Vagina (tissue), 2 donors: Measurements from ENCODE around the gene CDH6. TPM values are rescaled to one million over a fixed set of nuclear protein-coding genes. Genes with fewer than 3 reads are reported as not detected.

Source experiments
- DNase-seq, 2 donors: peaks; one replicate each; pipeline ENCODE4 v3.0.0-alpha.2; 2017; ENCODE audit errors: extremely low spot score in 2 of 2
- H3K27ac ChIP-seq: fragments of 200-600 bp; sonication (generic); one replicate; pipeline ENCODE4 v1.5.1; 2019
- H3K27me3 ChIP-seq: fragments of 200-600 bp; sonication (generic); one replicate; pipeline ENCODE4 v1.5.1; 2019
- H3K36me3 ChIP-seq, 2 donors: fragments of 200-600 bp; sonication (generic); one replicate each; pipeline ENCODE4 v1.5.1; 2017 to 2019
- H3K4me1 ChIP-seq: fragments of 200-600 bp; sonication (generic); one replicate; pipeline ENCODE4 v1.5.1; 2019
- H3K4me3 ChIP-seq, 2 donors: fragments of 200-600 bp; sonication (generic); 1 replicate in 1 of 2; 2 replicates in 1 of 2; pipeline ENCODE4 v1.5.1; 2016 to 2019
- H3K9me3 ChIP-seq: fragments of 200-600 bp; sonication (generic); one replicate; pipeline ENCODE4 v1.5.1; 2019
- POLR2A ChIP-seq, 2 donors: fragments of 450-650 bp; IDR thresholded peaks; one replicate each; pipeline ENCODE4 v1.6.1; 2017; ENCODE audit warnings: antibody characterized with exemption in 2 of 2, mild to moderate bottlenecking in 2 of 2, moderate library complexity in 2 of 2
- POLR2AphosphoS5 ChIP-seq, 2 donors: sonication (generic); formaldehyde crosslinking; IDR thresholded peaks; one replicate each; pipeline ENCODE4 v1.9.0; 2017; ENCODE audit warnings: antibody characterized with exemption in 2 of 2, mild to moderate bottlenecking in 2 of 2, low read depth in 1 of 2; ENCODE audit not compliant: insufficient read depth in 1 of 2
- intact Hi-C: fragments of 100-400 bp; cut with DNase I; formaldehyde crosslinking; loops from one replicate; pipeline ENCODE4 v1.15.1; 2023
- total RNA-seq: library from RNA; depleted of rRNA; stranded (reverse); fragments of >200 nt; gene quantifications from one replicate; pipeline ENCODE4 v1.2.3, GENCODE V29; 2016
- TF ChIP-seq, protein P1 (sequence below), 3 experiments: fragments of 450-650 bp in 2 of 3; fragments of 200-600 bp in 1 of 3; sonication (generic) in 1 of 3; IDR thresholded peaks; one replicate each; pipeline ENCODE4 v1.5.1; 2017 to 2019; ENCODE audit warnings: antibody characterized with exemption in 3 of 3, mild to moderate bottlenecking in 2 of 3, moderate library complexity in 2 of 3

Gene CDH6
- total RNA-seq, 1 donor from 2014 or later, result 5.2 TPM

DNA sequence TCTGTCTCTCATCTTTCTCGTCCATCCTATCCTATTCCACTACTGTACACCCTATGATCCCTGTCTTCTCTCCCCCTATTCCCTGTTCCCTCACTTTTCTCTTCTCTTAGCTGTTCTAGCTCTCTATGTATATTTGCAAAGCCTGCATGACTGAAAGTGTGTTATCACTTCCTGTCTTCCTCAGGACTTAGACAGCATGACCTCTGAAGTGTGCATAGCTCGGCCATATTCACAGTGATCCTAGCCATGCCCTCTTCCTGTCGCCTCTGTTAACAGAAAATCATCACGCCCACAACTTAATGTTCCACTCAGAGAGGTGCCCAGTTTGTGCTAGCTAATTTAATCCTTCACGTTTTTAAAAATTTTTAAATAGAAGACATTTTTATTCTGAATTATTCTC lies 35.8 kb upstream of the CDH6 start:
- no peak for DNase-seq
- intact Hi-C loops, result no loop called here
- Histone ChIP-seq H3K9me3 (no peaks in the 10 kb centered on the region), H3K4me1 (no peaks in the 10 kb centered on the region), H3K27me3 (no peaks in the 10 kb centered on the region), H3K36me3 (no peaks in the 10 kb centered on the region), H3K27ac (no peak overlapping the region), H3K4me3 (no peak overlapping the region)
- TF ChIP-seq, protein P1, sequence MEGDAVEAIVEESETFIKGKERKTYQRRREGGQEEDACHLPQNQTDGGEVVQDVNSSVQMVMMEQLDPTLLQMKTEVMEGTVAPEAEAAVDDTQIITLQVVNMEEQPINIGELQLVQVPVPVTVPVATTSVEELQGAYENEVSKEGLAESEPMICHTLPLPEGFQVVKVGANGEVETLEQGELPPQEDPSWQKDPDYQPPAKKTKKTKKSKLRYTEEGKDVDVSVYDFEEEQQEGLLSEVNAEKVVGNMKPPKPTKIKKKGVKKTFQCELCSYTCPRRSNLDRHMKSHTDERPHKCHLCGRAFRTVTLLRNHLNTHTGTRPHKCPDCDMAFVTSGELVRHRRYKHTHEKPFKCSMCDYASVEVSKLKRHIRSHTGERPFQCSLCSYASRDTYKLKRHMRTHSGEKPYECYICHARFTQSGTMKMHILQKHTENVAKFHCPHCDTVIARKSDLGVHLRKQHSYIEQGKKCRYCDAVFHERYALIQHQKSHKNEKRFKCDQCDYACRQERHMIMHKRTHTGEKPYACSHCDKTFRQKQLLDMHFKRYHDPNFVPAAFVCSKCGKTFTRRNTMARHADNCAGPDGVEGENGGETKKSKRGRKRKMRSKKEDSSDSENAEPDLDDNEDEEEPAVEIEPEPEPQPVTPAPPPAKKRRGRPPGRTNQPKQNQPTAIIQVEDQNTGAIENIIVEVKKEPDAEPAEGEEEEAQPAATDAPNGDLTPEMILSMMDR (IDR thresholded peaks at IDR 0.05), result no peak
- no peak for TF ChIP-seq POLR2A (IDR thresholded peaks at IDR 0.05)

DNA sequence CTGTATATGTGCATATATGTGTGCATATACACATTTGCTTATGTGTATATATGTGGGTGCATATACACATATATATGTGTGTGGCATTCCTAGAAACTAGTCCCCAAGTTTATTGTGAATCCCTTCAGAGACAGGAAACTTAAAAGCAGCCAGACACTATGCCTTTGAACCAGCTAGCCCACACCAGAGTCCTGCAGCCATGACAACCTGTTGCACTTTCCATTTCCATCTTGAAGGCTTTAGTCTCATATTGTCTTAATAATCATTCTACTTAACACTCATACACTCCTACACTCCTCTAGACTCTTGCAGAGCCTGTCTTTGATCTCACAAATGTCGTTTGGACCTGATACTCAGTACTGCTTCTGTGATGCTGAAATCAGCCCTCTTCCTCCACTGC lies 34.8 kb upstream of the CDH6 start:
- intact Hi-C loops, result no loop called here
- no peak for DNase-seq

DNA sequence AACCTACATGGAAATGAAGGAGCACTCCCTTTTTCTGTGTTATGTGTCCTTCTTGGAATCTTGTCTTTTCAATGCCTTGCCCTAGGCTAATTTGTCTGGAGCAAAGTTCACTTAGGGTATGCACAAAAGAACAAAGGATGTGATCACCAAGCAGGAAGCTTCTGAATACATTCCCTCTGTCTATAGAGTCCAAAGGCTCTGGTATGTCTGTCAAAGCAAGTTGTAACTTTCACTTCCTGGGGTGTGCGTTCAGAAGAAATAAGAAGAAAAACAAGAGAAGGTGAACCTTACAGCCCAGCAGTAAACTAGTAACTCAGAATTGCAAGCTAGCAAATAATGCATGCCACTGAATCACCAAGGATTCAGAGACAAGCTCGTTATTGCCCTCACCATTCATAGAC lies 31.7 kb upstream of the CDH6 start:
- Histone ChIP-seq H3K4me3 (no peak overlapping the region), H3K9me3 (no peaks in the 10 kb centered on the region), H3K27me3 (no peaks in the 10 kb centered on the region), H3K4me1 (no peaks in the 10 kb centered on the region), H3K27ac (no peak overlapping the region), H3K36me3 (no peaks in the 10 kb centered on the region)
- intact Hi-C loops, result no loop called here
- TF ChIP-seq POLR2A (IDR thresholded peaks at IDR 0.05) (no peak), POLR2AphosphoS5 (IDR thresholded peaks at IDR 0.05; ENCODE audit: insufficient read depth in 1 of 2, low read depth in 1 of 2) (no peak)
- TF ChIP-seq, protein P1 (IDR thresholded peaks at IDR 0.05), result no peak
- no peak for DNase-seq

More for the DNA sequence above, 34.8 kb upstream of the CDH6 start:
- no peaks in the 10 kb centered on the region for H3K27me3 ChIP-seq
- H3K27ac ChIP-seq, result no peak overlapping the region
- no peaks in the 10 kb centered on the region for H3K4me1 ChIP-seq
- H3K9me3 ChIP-seq, result no peaks in the 10 kb centered on the region
- TF ChIP-seq POLR2A (IDR thresholded peaks at IDR 0.05) (no peak), POLR2AphosphoS5 (IDR thresholded peaks at IDR 0.05; ENCODE audit: insufficient read depth in 1 of 2, low read depth in 1 of 2) (no peak)
- TF ChIP-seq, protein P1 (IDR thresholded peaks at IDR 0.05), result no peak
- H3K36me3 ChIP-seq, result no peaks in the 10 kb centered on the region
- H3K4me3 ChIP-seq, result no peak overlapping the region

DNA sequence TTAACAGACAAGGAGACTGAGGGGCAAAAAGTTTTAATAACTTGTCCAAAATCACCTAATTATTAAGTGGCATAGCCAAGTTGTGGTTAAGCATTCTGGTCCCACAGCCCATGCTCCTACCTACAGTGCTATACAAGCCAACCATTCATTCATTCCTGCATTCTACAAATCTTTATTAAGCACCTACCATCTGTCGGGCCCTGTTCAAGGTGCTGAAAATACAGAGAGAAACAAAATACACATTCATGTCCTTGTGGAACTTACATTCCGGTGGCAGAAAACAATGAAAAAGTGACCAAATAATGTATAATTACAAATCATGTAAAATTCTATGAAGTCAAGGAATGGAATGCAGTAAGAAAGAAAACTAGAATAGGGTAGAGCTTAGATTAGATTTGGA lies 27.8 kb upstream of the CDH6 start:
- TF ChIP-seq POLR2A (IDR thresholded peaks at IDR 0.05) (no peak), POLR2AphosphoS5 (IDR thresholded peaks at IDR 0.05; ENCODE audit: insufficient read depth in 1 of 2, low read depth in 1 of 2) (no peak)
- TF ChIP-seq, protein P1 (IDR thresholded peaks at IDR 0.05), result no peak
- no peaks in the 10 kb centered on the region for H3K36me3 ChIP-seq
- H3K4me1 ChIP-seq, result no peaks in the 10 kb centered on the region
- H3K4me3 ChIP-seq, result no peak overlapping the region
- H3K27me3 ChIP-seq, result no peaks in the 10 kb centered on the region
- no peaks in the 10 kb centered on the region for H3K9me3 ChIP-seq
- H3K27ac ChIP-seq, result no peak overlapping the region
- DNase-seq, result no peak
- intact Hi-C loops, result no loop called here

DNA sequence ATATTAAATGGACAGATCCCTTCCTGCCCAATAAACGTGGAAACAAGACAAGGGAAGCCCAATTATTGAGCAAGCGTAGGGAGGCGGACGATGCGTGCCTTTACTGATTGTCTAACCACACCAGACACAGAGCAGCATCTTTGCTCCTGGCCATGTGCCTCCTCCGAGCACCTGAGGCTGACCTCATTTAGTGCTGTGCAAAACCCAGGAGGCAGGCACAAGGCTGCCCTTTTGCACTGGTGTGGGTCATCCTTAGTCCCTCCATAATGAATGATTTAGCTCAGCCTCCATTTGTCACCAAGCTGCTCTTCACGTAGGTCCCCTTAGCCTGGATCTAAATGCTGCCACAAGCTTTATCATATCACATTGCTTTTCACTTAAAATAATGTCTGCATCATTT lies 24.1 kb upstream of the CDH6 start:
- no peak overlapping the region for H3K4me3 ChIP-seq
- no peak for DNase-seq
- H3K4me1 ChIP-seq, result no peaks in the 10 kb centered on the region
- H3K27me3 ChIP-seq, result no peaks in the 10 kb centered on the region
- H3K27ac ChIP-seq, result no peak overlapping the region
- TF ChIP-seq POLR2A (IDR thresholded peaks at IDR 0.05) (no peak), POLR2AphosphoS5 (IDR thresholded peaks at IDR 0.05; ENCODE audit: insufficient read depth in 1 of 2, low read depth in 1 of 2) (no peak)
- TF ChIP-seq, protein P1 (IDR thresholded peaks at IDR 0.05), result no peak
- intact Hi-C loops, result no loop called here
- H3K36me3 ChIP-seq, result no peaks in the 10 kb centered on the region
- H3K9me3 ChIP-seq, result no peaks in the 10 kb centered on the region
